K562 (cell line): ENCODE measurements around the gene MRNIP. TPM values are rescaled to one million over a fixed set of nuclear protein-coding genes. Genes with fewer than 3 reads are reported as not detected.
A peak's percentile ranks its signal among the peaks of the same experiment; 100 is the strongest.

ENCODE experiments used
- BRCA1 ChIP-seq, 2 experiments: fragments of 450-650 bp in 1 of 2; sonication (generic) in 1 of 2; formaldehyde crosslinking in 1 of 2; IDR thresholded peaks; 2 replicates each; pipeline versions ENCODE4 v1.5.0 to v1.6.1; 2017 to 2020; ENCODE audit warnings: mild to moderate bottlenecking in 1 of 2, missing genetic modification reagents in 1 of 2
- BRD9 ChIP-seq: fragments of 450-650 bp; IDR thresholded peaks from 2 replicates; pipeline ENCODE4 v1.6.1; 2018; ENCODE audit warnings: low read depth; ENCODE audit not compliant: partially characterized antibody
- FOXK2 ChIP-seq, 2 experiments: fragments of 450-650 bp; IDR thresholded peaks in 1 of 2; conservative IDR thresholded peaks in 1 of 2; 2 replicates each; pipeline ENCODE4 v1.6.1; 2016; ENCODE audit warnings: low read depth in 2 of 2, mild to moderate bottlenecking in 1 of 2
- HNRNPL ChIP-seq: fragments of 200-400 bp; formaldehyde crosslinking; IDR thresholded peaks from 2 replicates; pipeline ENCODE4 v1.6.1; 2017; ENCODE audit warnings: low read depth, mild to moderate bottlenecking, low read length
- JUND ChIP-seq, 2 experiments: IDR thresholded peaks; 2 replicates in 1 of 2; 3 replicates in 1 of 2; pipeline ENCODE4 v1.6.1; 2011; ENCODE audit warnings: borderline replicate concordance in 2 of 2, low read depth in 2 of 2, low read length in 2 of 2, improper control_type of control experiment in 1 of 2, missing biosample characterization in 1 of 2, missing genetic modification characterization in 1 of 2, missing genetic modification reagents in 1 of 2
- KDM4B ChIP-seq, 2 experiments: fragments of 450-650 bp in 1 of 2; sonication (generic) in 1 of 2; IDR thresholded peaks; 2 replicates each; pipeline ENCODE4 v1.6.1; 2016 to 2017; ENCODE audit warnings: borderline replicate concordance in 2 of 2, antibody characterized with exemption in 1 of 2, low read depth in 1 of 2, mild to moderate bottlenecking in 1 of 2
- MAFG ChIP-seq: fragments of 450-650 bp; conservative IDR thresholded peaks from 2 replicates; pipeline ENCODE4 v1.6.1; 2016; ENCODE audit warnings: missing genetic modification characterization, missing compliant biosample characterization
- MAFK ChIP-seq: IDR thresholded peaks from 2 replicates; pipeline ENCODE4 v1.6.1; 2011; ENCODE audit warnings: low read length, improper control_type of control experiment
- MCM5 ChIP-seq: fragments of 450-650 bp; IDR thresholded peaks from 2 replicates; pipeline ENCODE4 v1.6.1; 2016; ENCODE audit warnings: low read depth
- MTA2 ChIP-seq: fragments of 450-650 bp; IDR thresholded peaks from 2 replicates; pipeline ENCODE4 v1.6.1; 2016; ENCODE audit warnings: low read depth
- NCOA2 ChIP-seq, 2 experiments: fragments of 450-650 bp; IDR thresholded peaks; 2 replicates each; pipeline ENCODE4 v1.6.1; 2018; ENCODE audit warnings: mild to moderate bottlenecking in 2 of 2, moderate library complexity in 1 of 2; ENCODE audit not compliant: partially characterized antibody in 2 of 2
- POLR2G ChIP-seq: fragments of 200-400 bp; formaldehyde crosslinking; IDR thresholded peaks from 2 replicates; pipeline ENCODE4 v1.6.1; 2017; ENCODE audit warnings: low read depth, mild to moderate bottlenecking, antibody characterized with exemption, low read length, moderate library complexity
- PURB ChIP-seq: sonication (generic); formaldehyde crosslinking; IDR thresholded peaks from 2 replicates; pipeline ENCODE4 v1.9.0; 2021; ENCODE audit warnings: low read depth, mild to moderate bottlenecking, missing genetic modification reagents
- RBM22 ChIP-seq: fragments of 200-400 bp; formaldehyde crosslinking; IDR thresholded peaks from 2 replicates; pipeline ENCODE4 v1.6.1; 2018; ENCODE audit warnings: low read length, low read depth; ENCODE audit not compliant: poor library complexity, severe bottlenecking
- RFX1 ChIP-seq: fragments of 450-650 bp; IDR thresholded peaks from 2 replicates; pipeline ENCODE4 v1.6.1; 2016; ENCODE audit warnings: mild to moderate bottlenecking, moderate library complexity
- SNIP1 ChIP-seq: fragments of 450-650 bp; IDR thresholded peaks from 2 replicates; pipeline ENCODE4 v1.7.1; 2017; ENCODE audit warnings: low read depth, mild to moderate bottlenecking
- SRSF3 ChIP-seq: fragments of 200-400 bp; formaldehyde crosslinking; IDR thresholded peaks from 2 replicates; pipeline ENCODE4 v1.6.1; 2016; ENCODE audit warnings: mild to moderate bottlenecking, low read length, moderate library complexity; ENCODE audit not compliant: insufficient read depth
- TRIM25 ChIP-seq: fragments of 450-650 bp; IDR thresholded peaks from 2 replicates; pipeline ENCODE4 v1.7.0; 2016; ENCODE audit warnings: borderline replicate concordance
- ZBTB34 ChIP-seq: fragments of 250-450 bp; sonication (Bioruptor Pico); IDR thresholded peaks from 2 replicates; pipeline ENCODE4 v1.8.0; 2021; ENCODE audit warnings: mild to moderate bottlenecking, moderate library complexity
- ZNF121 ChIP-seq: sonication (generic); formaldehyde crosslinking; conservative IDR thresholded peaks from 2 replicates; pipeline ENCODE4 v1.8.0; 2022; ENCODE audit warnings: missing genetic modification reagents
- ZNF449 ChIP-seq: fragments of 250-450 bp; sonication (Bioruptor Pico); IDR thresholded peaks from 2 replicates; pipeline ENCODE4 v1.8.0; 2022; ENCODE audit warnings: moderate library complexity, mild to moderate bottlenecking, inconsistent platforms
- ZNF668 ChIP-seq: fragments of 250-450 bp; sonication (Bioruptor Pico); IDR thresholded peaks from 2 replicates; pipeline ENCODE4 v1.8.0; 2022; ENCODE audit warnings: mild to moderate bottlenecking, inconsistent platforms
- ZZZ3 ChIP-seq: fragments of 450-650 bp; IDR thresholded peaks from 2 replicates; pipeline ENCODE4 v1.6.1; 2016; ENCODE audit warnings: antibody characterized with exemption, mild to moderate bottlenecking, moderate library complexity
- polyA plus RNA-seq, 8 experiments: library from polyadenylated mRNA; depleted of rRNA in 4 of 8; stranded (reverse) in 5 of 8; unstranded in 3 of 8; fragments of >200 nt; fragmentation: Nextera tagmentation in 2 of 8; fragmentation: Illumina TruSeq in 1 of 8; extraction: Ambion mirVana in 2 of 8; extraction: Trizol in 1 of 8; gene quantifications; 2 replicates each; pipeline versions ENCODE4 v1.2.1 to v1.2.3, GENCODE V29; 2011 to 2014; ENCODE audit warnings: inconsistent platforms in 1 of 8, missing spikeins in 1 of 8
- total RNA-seq, 7 experiments: library from RNA; depleted of rRNA in 6 of 7; stranded (reverse); fragments of >200 nt in 6 of 7; fragmentation: Illumina TruSeq in 2 of 7; extraction: Trizol in 2 of 7; gene quantifications; 2 replicates each; pipeline versions ENCODE4 v1.2.1 to v1.2.3, GENCODE V29; 2011 to 2021; ENCODE audit warnings: low replicate concordance in 1 of 7

The MRNIP gene
- total and polyA plus RNA-seq, 9 of the 15 experiments (the other 6 are each of a cell fraction or from before 2014, with no cell fraction given) = 3.6 to 39.0 (median 16.8) TPM

- TF ChIP-seq POLR2G (peak; percentile 80), MAFG (tag) (peak; percentile 86), KDM4B (IDR thresholded peaks at IDR 0.05; ENCODE audit: borderline replicate concordance in 2 of 2, low read depth in 1 of 2) (0 out of 4 replicates have a peak, but pooled peaks of 1 of the 2 experiments have one; percentile 3), SNIP1 (no peak), ZNF121 (CRISPR knock-in tag) (no peak), ZZZ3 (no peak), MAFK (peak; percentile 79), JUND (IDR thresholded peaks at IDR 0.05; ENCODE audit: borderline replicate concordance, low read depth, low read length) (peak; percentile 38), JUND (tag; IDR thresholded peaks at IDR 0.05; ENCODE audit: borderline replicate concordance, low read depth, low read length) (peak; percentile 13; the same call in 2 of the 3 replicates), MTA2 (no peak), MCM5 (no peak), PURB (CRISPR knock-in tag) (no peak), HNRNPL (no peak), ZNF668 (CRISPR knock-in tag) (peak; percentile 91), RBM22 (no peak), RFX1 (no peak), ZBTB34 (CRISPR knock-in tag) (peak; percentile 84), SRSF3 (0 out of 2 replicates have a peak, but pooled peaks have one; percentile 42), BRCA1 (IDR thresholded peaks at IDR 0.05) (no peak), BRCA1 (CRISPR knock-in tag; IDR thresholded peaks at IDR 0.05) (no peak; the same call in 1 of the 2 replicates), FOXK2 (conservative IDR thresholded peaks at IDR 0.05 in 1 of 2, IDR thresholded peaks at IDR 0.05 in 1 of 2; ENCODE audit: low read depth in 2 of 2) (no peak), BRD9 (peak; percentile 36), ZNF449 (CRISPR knock-in tag) (peak; percentile 89), TRIM25 (no peak), NCOA2 (IDR thresholded peaks at IDR 0.05; ENCODE audit: partially characterized antibody in 2 of 2) (no peak)
Observed at GRCh38 chr5:179819296-179820126, 39.1 kb downstream of the MRNIP start (continued).
